NCI-H82 (cell line): ENCODE measurements around the gene SLC9A8.
A peak's percentile ranks its signal among the peaks of the same experiment; 100 is the strongest.
"Not testable (repeated sequence)": the region's sequence is repeated elsewhere in the genome, so short reads cannot be mapped to it uniquely, and the experiment has no call there.

Experiments used
- DNase-seq: peaks from one replicate; lab custom pipeline; 2025; lab: John Stamatoyannopoulos, UW

The SLC9A8 gene

DNA sequence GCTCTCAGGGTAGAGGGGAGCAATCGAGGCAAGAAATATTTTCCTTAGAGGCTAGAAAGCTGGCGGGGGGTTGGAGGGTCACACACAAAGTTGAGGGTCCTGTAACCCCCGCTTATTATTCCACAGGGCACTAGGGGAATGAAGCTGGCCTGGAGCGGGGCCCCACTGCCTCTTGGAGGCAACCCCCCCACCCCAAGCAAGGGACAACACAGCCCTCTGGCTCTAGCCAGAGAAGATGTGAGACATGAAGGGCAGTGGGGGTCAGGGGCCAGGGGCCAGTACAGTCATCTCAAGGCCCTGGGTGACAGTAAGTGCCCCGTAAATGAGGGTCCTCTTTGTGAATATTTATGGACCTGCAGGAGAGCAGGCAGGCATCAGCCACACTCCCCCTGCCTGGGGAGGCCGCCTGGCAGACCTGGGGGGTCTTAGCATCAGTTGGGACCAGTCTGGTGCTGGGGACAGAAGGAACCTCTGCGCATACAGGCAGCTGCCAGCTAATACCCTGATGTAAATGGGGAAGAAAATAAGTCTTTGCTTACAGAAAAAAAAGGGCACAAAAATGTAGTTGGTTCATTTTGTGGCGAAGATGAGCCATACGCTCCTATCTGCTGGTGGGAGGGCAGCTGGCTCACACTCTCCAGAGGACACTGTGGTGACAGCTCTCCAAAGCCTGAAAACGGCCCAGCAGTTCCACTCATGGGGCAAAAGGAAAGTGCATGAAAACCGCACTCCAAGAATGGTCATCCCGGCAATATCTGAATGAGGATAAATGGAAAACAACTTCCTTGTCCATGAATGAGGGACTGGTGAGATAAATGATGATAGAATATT lies 80.8 kb downstream of the SLC9A8 start:
- no peak for DNase-seq

DNA sequence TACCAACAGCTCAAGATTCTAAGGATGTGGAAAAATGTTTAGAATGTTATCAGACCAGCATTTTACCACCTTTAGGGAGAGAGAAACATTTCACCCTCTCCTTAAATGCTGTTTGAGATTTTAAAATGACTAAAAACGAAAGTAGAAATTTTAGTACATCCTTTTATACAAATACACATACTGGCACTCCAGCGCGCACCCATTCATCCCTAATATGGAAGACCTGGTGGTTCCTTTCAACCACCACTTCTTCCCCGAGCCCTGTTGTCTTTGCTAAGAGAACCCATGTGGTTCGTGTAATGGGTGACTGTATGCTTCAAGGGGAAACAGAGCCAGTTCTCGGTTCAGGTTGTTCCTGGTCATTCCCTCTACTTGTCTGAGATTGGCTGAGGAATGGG lies 81.4 kb downstream of the SLC9A8 start:
- DNase-seq: no peak

DNA sequence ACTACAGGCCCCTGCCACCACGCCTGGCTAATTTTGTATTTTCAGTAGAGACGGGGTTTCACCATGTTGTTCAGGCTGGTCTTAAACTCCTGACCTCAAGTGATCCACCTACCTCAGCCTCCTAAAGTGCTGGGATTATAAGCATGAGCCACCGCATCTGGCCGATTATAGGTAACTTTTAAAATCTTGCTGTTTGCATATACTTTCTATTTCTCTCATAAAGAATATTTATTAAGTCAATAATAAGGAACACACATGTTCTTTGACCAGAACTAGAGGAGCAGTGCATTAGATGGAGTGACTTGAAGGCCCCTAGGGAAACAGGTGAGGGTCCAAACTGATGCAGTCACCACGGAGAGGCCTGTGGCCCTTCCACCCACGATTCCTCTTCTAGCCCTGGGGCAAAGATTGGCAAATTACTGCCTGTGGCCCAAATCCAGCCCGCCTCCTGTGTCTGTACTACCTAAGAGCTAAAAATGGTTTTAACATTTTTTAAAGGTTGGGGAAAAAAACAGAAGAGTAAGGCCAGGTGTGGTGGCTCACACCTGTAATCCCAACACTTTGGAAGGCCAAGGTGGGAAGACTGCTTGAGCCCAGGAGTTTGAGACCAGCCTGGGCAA lies 83.0 kb downstream of the SLC9A8 start:
- not testable (repeated sequence) for DNase-seq

DNA sequence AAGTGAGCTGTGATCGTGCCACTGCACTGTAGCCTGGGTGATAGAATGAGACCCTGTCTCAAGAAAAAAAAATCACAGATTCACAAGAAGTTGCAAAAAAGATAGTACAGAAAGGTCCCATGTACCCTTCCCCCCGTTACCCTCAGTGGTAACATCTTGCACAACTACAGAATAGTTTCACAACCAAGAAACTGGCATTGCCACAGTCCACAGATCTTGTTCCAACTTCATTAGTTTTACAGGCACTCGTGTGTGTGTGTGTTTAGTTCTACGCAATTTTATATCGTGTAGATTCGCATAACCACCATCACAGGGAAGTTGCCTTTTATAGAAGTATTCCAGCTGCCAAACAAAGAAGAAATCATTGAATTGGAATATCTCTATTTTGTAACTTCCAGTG lies 83.6 kb downstream of the SLC9A8 start:
- no peak for DNase-seq

DNA sequence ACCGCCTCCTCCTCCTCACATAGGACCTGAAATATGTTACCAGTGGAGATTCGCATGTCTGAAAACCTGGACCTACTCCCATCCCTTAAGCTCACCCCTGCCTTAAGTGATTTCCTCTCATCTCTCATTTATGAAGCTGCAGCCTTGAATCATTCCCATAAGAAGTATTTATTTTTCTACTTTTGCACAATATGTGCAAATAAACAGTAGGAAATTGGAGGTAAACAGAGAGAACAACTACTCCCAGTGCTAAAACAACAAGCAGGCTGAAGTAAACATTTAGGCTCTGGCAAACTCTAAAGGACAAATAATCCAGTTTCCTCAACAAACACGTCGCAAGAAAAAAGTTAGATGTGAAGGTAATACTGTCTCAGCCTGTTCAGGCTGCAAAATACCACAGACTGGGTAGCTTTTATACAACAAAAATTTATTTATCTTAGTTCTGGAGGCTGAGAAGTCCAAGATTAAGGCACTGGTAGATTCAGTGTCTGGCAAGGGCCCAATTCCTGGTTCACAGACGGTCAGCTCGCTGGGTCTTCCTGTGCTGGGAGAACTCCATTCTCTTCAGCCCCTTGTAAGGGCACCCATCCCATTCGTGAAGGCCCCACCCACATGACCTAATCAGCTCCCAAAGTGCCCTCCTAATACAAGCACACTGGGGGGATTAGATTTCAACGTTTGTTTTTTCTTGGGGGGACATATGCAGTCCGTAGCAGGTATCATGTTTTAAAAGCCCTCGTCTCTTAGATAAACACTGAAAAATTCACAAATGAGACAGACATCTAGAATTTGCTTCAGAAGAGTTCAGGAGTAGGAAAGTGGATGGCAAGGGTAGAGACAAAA lies 87.1 kb downstream of the SLC9A8 start:
- peak; percentile 24 for DNase-seq

DNA sequence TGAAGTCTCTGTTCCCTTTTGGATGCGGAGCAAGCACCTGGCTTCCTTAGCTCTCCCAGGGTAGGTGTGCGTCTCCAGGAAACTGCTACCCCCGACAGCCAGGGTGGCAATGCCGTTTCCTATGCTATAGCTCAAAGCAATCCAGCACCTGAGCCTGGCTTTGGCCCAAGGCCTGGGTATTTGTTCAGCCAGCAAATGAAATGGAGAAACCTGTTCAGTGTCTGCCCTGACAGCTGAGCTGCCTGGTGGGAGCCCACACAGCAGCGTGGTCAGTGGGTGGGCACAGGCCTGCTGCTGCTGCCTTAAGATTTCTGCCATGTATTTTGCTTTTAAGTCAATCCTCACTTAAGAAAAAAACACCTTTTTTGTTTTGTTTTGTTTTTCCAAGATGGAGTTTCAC lies 89.0 kb downstream of the SLC9A8 start:
- DNase-seq: no peak

DNA sequence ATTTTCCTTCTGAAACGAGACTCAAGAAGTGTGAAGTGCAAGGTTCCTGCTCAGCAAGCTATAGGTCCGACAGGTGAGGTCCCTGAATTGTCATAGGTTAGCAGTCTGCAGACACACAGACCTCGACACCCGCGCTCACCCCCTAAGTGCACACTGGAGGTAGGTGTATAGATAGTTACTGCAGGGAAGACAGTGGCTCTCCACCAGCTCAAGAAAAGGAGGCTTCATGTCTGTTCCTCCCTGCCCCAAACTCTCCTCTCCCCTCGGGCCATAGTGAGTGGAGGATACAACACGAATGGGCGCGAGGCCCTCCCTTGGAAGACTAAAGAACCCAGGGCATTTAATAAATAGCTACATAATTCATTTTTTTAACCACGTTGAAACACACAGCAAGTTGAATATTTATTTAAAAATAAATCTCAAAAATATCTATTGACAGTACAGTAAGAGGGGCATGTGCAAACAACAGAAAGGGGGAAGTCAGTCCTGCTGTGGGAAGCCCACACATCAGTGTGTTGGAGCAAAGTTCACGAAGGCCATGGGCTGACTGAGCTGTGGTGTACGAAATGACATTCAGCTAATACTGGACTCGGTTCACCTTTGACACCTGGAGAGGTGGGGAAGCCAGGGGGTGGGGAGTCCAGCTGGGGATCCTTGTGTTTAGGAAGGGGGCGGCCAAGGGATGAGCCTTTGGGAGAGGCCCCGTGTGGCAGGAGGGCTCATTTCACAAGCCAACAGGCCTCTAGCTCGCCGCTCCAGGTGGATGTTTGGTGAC lies 92.0 kb downstream of the SLC9A8 start:
- DNase-seq: no peak

DNA sequence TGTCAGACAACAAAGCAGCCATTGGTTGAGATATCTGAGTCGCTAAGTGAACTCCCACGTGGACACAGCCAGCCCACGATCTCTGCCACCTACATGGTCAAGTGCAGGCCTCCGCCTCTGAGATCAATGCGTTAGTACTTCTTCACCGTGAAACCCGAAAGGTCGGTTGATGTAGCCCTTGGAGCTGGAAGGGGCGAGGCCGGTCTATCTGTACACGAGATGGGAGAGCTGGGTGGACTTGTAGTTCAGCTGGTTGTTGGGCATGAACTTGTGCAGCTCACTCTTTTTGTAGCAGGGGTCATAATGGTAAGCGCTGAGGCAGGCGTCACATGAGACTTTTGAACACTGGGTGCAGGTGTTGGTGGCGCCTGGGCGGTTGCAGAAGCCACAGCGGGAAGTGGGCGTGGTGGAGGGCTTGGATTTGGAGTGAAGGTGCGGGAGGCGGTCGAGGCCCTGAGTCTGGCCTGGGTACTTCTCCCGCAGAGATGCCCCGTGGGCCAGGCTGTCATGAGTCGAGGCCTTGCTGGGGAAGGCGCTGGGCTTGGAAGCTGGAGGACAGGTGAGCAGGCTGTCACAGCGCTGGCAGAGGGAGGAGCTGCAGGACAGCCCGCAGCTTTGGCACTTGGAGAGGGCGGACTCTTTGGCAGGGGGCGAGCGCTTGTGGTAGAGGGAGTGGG lies 92.9 kb downstream of the SLC9A8 start:
- no peak for DNase-seq

DNA sequence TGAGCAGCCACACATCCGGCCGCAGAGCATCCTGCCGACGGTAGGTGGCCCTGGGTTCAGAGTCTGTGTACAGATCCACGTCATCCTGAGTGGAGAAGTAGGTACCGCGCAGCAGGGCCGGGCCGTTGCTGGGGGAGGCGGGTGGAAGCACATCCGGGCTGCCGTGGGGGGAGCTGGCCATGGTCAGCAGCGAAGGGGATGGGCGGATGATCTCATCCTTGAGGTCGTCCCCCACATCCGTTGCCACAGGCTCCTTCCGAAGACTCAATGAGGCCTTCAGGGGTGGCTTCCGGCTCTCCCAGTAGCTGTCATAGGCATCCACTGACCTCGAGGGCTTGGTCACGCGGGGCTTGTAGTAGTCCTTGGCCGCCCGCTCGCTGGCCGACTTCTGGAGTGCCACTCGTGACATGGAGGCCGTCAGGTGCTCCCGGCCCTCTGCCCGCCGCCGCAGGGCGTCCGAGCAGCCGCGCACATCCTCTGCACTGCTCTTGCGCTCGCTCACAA lies 93.5 kb downstream of the SLC9A8 start:
- DNase-seq: no peak

DNA sequence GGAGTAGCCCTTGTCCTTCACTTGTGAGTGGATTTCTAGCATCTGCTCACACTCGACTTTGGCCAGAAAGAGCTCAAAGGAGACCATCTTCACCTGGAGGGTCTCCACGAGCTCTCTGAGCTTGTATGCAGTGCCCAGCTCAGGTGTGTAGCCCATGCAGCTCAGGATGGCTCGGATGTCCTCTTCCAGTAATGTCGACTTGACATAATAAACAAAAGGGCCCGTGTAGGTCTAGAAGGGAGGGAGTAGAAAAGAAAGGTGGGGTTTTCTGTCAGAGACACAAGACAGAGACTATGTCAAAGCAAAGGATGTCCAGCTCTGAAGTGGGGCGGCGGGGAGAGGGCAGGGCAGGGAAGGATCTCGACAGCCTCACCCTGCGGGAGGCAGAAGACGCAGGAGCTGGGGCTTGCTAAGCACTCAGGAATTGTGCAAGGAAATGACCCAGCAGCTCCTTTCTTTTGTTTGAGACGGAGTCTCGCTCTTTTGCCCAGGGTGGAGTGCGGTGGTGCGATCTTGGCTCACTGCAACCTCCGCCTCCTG lies 94.1 kb downstream of the SLC9A8 start:
- DNase-seq: no peak

DNA sequence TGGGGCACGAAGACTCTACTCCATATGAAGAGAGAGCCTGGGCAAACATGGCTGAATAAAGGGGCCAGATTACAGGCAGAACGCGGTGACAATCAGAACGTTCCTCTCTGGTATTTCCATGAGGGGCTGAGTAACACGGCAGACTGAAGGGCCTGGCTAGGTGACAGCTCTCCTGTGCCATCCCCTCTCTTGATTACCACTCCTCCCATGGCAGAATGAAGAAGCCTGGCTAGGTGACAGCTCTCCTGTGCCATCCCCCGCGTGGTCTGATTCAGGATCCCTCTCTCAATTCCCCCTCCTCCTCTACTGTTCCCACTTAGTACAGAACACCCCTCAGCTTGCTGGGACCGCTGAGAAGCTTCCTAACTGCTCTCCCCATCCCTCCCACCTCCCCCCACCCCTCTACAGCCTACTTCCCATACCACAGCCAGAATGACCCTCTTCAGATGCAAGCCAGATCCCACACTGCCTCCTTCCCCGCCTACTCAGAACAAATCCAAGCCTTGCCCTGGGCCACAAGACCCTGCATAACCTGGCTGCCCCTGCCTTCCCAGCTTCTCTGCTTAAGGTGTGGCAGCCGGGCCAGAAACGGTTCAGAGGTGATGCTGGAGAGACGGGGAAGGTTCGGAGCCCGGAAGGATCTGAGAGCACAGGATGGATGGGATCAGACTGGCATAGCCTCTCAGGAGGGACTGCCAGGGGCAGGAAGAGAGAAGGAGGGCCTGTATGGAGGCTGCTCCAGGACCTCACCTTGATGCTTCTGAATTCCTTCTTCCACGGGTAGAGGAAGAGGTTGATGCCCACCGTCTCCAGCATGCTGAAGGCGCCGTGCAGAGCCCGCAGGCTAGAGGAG lies 95.0 kb downstream of the SLC9A8 start:
- no peak for DNase-seq

DNA sequence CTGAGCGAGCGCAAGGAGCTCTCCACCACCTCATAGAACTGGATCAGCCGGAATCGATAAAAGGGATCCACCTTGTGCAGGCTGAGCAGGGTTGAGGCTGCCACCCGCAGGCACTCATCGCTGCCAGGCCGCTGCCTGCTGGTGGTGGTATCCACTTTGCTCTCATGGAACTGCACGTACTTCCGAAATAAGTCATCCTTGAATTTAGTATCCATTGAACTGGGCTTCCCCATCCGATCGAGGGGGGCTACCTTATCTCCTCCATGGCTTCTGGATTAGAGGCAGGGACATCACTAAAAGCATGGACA lies 95.6 kb downstream of the SLC9A8 start:
- DNase-seq: no peak

DNA sequence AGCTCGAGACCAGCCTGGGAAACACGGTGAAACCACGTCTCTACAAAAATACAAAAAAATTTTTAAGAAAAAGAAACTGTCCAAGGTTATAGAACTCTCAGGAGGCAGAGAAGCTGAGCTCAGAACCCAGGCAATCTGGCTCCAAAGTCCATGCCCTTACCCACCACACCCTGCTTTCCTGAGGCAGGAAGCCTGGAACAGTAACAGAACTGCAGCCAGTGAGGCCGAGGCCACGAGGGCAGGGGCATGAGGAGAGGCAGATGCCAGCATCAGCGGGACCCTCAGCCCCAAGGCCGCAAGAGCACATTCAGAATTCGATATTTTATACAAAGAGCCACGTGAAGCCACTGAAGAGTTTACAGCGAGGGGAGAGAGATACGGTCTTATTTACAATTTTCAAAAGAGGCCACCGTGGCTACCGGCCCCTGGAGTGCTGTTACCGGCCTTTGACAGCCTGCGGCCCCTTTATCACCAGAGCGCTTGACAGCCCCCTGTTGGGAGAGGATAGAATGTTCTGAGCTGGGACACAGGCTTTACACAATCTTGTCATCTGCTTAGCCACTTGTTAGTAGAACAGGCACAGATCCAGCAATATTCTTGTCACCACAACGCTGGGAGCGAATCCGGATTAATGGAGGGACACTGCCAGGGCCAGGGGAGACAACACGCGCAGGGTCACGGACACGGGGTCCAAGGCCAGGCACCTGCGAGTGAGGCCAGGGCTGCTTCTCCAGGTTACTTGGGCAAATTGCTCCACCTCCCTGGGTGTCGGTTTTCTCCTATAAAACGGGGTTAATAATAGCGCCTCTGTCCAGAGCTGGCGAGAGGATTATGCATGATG lies 97.1 kb downstream of the SLC9A8 start:
- DNase-seq: peak; percentile 87

DNA sequence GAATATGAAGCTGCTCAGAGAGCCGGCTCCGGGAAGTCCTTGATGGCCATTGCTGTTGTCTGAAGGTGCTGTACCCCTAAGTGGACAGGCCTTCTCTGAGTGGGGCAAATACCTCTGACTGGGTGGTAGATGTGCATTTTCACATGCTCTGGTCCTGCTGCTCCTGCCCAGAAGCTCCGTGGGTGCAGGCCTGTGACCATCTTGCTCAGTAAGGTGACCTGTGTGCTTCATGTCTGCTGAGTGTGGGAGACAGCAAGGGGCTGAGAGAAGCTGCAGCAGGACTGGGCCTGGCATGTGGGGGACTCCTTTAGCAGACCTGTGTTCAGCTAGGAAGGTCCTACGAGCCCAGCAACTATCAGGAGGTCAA lies 97.7 kb downstream of the SLC9A8 start:
- no peak for DNase-seq

DNA sequence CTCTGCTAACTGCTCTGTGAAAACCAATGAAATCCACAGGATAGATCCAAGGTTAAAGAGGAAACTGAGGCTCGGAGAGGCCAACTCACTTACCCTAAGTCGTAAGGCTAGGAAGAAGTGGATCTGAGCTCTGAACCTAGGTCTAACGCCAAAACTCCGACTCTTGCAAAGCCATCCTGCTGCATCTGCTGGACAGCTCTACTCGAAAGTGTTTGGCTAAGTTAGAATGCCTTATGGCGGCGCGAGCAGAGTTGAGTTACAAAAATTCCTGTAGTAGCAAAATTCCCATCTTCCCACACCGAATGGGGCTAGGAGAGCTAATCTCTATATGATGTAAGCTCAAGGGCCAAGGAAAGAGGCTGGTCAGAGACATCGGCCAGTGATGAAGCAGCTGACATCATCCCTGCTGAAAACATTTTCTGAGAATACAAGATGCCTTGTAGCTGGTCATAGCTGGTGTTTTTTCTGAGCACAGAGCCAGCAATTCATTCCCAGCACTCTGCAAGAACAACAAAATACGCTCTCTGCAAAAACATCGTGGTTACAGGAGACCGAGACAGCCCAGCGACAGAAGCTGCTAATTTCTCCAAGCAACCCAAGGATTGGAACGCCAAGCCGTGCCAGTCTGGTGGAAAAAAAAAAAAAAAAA lies 100.9 kb downstream of the SLC9A8 start:
- DNase-seq: no peak

DNA sequence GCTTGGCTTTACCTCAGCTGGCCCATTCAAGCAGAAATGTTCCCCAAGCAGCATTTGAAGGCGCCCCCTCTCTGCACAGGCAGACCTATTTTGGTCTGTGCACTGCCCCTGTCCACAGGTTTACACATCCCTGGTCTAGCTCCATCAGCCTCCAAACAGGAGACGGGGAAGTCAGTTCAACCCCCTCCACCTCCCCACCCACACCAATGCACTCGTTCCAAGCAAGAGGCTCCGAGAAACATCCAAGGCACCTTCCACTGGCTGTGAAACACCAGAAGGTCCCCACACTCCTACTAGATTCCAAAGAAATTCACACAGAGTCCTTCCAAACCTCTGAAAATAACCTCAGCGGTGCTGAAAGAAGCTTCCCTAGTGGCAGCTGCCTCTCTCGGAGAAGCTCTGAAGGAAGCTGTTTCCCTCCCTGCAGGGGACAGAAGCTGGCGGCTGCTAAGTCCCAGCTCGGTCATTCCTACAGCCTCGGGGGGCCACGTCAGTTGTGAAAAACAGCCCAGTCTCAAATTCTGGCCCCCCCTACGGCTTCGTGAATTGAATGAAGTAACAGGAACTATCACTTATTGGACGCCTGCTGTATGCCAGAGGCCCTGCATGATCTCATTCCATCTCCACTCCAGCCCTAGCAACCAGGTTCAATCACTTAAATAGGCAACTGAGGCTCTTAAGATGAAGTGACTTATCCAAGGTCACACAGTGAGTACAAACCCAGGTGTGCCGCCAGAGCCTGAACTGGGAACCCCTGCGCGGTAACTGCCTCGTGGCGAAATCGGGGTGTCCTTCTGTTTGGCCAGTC lies 101.9 kb downstream of the SLC9A8 start:
- DNase-seq: no peak

DNA sequence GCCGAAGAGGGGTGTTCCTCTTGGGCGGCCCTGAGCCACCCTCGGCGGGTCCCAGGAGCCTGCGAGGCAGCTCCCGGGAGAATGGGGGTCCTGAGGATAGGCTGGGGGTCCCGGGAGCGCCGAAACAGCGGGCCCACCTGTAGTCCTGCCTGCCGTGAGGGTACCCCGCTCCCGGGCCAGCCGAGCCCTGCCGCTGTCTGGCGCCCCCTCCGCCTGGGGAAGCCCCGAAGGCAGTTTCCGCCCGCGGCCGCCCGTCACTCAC lies 102.4 kb downstream of the SLC9A8 start:
- DNase-seq: no peak
